ENCODE measurements around the gene MRPL54. TPM values are rescaled to one million over a fixed set of nuclear protein-coding genes. Genes with fewer than 3 reads are reported as not detected.
"Not testable (repeated sequence)": the region's sequence is repeated elsewhere in the genome, so short reads cannot be mapped to it uniquely, and the experiment has no call there.

Gene MRPL54
- total RNA-seq, 4 donors from 2014 or later, result 52.4 to 76.3 (median 68.0) TPM

DNA sequence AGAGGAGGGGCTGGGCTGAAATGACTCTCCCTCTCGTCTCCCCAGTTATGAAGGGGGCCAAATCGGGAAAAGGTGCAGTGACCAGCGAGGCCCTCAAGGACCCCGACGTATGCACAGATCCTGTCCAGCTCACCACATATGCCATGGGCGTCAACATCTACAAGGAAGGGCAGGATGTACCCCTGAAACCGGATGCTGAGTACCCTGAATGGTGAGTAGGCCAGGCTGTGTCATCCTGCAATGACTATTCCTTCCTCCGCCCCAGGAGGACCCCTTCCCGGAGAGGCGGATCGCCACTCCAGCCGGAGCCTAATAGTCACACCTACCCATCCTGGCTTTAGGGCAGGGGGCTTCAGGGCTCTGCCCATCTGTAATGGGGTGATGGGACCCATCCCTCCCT is 2.6 kb downstream of the MRPL54 start:
- no peak for DNase-seq (ENCODE audit: low spot score)
- no peak for ATAC-seq (ENCODE audit: low FRiP score)
- no peak for TF ChIP-seq CTCF (IDR thresholded peaks at IDR 0.05)

DNA sequence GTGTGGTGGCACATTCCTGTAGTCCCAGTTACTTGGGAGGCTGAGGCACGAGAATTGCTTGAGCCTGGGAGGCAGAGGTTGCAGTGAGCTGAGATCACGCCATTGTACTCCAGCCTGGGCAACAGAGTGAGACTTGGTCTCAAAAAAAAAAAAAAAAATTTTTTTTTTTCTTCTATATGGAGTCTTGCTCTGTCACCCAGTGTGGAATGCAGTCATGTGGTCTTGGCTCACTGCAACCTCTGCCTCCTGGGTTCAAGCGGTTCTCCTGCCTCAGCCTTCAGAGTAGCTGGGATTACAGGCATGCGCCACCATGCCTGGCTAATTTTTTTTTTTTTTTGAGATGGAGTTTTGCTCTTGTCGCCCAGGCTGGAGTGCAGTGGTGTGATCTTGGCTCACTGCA is 3.3 kb downstream of the MRPL54 start:
- ATAC-seq (ENCODE audit: low FRiP score); DNase-seq (ENCODE audit: low spot score): not testable (repeated sequence)

- DNase-seq (ENCODE audit: low spot score) (no peak), ATAC-seq (ENCODE audit: low FRiP score) (no peak)
- no peak for TF ChIP-seq CTCF (IDR thresholded peaks at IDR 0.05)
These were observed 4.0 kb downstream of the MRPL54 start for GRCh38 chr19:3766520-3766919.

DNA sequence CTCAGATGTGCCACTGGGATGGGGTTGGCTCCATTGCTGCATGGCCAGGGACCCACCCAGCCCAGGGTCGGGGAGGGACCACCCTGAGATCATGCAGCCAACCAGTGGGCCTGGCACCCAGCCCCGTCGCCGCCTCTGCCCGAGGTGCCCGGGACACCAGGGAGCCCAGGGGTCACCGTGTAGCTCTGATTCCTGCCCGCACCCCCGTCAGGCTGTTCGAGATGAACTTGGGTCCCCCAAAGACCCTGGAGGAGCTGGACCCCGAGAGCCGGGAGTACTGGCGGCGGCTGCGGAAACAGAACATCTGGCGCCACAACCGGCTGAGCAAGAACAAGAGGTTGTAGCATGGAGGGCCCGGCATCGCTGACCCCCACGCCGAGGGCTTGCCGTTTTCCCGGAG is 4.6 kb downstream of the MRPL54 start:
- ATAC-seq (ENCODE audit: low FRiP score) (no peak), DNase-seq (ENCODE audit: low spot score) (no peak)
- TF ChIP-seq CTCF (IDR thresholded peaks at IDR 0.05), result no peak

- no peak for TF ChIP-seq CTCF (IDR thresholded peaks at IDR 0.05)
- no peak for DNase-seq (ENCODE audit: low spot score)
- ATAC-seq (ENCODE audit: low FRiP score), result no peak
These were observed 5.7 kb downstream of the MRPL54 start for GRCh38 chr19:3768015-3768747.

- ATAC-seq (ENCODE audit: low FRiP score) (no peak), DNase-seq (ENCODE audit: low spot score) (no peak)
- TF ChIP-seq CTCF (IDR thresholded peaks at IDR 0.05), result no peak
These were observed 6.2 kb downstream of the MRPL54 start for GRCh38 chr19:3768748-3769099.

- ATAC-seq (ENCODE audit: low FRiP score) (no peak), DNase-seq (ENCODE audit: low spot score) (no peak)
- no peak for TF ChIP-seq CTCF (IDR thresholded peaks at IDR 0.05)
These were observed 7.0 kb downstream of the MRPL54 start for GRCh38 chr19:3769494-3769893.
